Measurements from ENCODE around the gene PIEZO1.

Gene PIEZO1

DNA sequence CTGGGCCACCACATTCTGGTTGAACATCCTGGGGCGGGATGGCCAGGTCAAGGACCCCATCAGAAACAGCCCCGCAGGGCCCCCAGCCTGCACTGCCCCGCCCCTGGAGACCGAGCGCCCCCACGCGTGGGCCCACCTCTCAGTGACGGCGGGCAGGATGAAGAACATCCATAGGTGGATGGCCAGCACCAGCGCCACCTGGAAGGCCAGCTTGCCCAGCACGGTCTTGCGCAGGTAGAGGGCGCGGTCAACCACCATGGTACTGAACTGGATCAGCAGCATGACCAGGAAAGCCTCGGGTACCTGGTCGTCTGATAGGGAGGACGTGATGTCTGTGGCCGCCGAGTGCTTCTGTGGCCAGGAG, 65.1 kb downstream of the PIEZO1 start:
- FAIRE-seq (no peak), DNase-seq (ENCODE audit: insufficient read length, low spot score) (no peak)
- TF ChIP-seq POU2F2 (IDR thresholded peaks at IDR 0.05; ENCODE audit: low read depth, low read length) (no peak), POLR2AphosphoS5 (IDR thresholded peaks at IDR 0.05; ENCODE audit: low read depth, low read length) (no peak), TAF1 (IDR thresholded peaks at IDR 0.05; ENCODE audit: low read depth, low read length) (no peak), SPI1 (IDR thresholded peaks at IDR 0.05; ENCODE audit: low read depth, low read length) (no peak), POLR2A (IDR thresholded peaks at IDR 0.05; ENCODE audit: low read depth, low read length) (no peak), PAX5 (IDR thresholded peaks at IDR 0.05; ENCODE audit: insufficient read depth, low read length, severe bottlenecking) (no peak)

DNA sequence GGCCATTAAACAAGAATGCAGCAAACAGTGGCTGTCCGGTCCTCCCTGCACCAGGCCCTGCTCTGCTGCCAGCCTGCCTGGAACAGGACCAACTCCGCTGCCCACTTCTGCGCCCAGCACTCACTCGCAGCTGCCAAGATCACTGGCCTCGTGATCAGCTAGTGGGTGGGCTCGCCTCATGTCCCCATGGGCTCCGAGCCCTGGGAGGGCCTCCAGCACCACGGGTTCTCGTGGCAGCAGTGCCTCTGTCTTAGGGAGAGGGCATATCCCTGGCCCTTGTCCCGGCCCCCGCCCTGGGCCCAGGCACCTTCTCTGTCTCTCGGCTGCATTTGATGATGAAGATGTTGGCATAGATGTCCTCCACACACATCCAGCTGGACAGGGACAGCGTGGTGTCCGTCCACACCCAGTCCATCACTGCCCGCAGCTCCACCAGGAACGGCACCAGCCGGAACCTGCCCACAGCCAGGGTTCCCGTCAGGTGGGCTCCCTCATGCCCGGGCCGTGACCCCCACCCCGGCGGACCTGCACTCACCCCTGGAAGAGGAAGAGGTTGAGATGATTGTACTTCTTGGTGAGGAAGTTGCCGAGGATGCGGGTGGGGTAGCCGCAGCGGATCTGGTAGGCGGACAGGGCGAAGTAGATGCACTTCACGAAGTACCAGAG, 65.6 kb downstream of the PIEZO1 start:
- no peak for TF ChIP-seq PAX5 (IDR thresholded peaks at IDR 0.05; ENCODE audit: insufficient read depth, low read length, severe bottlenecking)
- no peak for TF ChIP-seq SPI1 (IDR thresholded peaks at IDR 0.05; ENCODE audit: low read depth, low read length)
- TF ChIP-seq POLR2AphosphoS5 (IDR thresholded peaks at IDR 0.05; ENCODE audit: low read depth, low read length), result no peak
- TF ChIP-seq TAF1 (IDR thresholded peaks at IDR 0.05; ENCODE audit: low read depth, low read length), result no peak
- TF ChIP-seq POU2F2 (IDR thresholded peaks at IDR 0.05; ENCODE audit: low read depth, low read length), result no peak
- no peak for TF ChIP-seq POLR2A (IDR thresholded peaks at IDR 0.05; ENCODE audit: low read depth, low read length)
- FAIRE-seq (no peak), DNase-seq (ENCODE audit: insufficient read length, low spot score) (no peak)

DNA sequence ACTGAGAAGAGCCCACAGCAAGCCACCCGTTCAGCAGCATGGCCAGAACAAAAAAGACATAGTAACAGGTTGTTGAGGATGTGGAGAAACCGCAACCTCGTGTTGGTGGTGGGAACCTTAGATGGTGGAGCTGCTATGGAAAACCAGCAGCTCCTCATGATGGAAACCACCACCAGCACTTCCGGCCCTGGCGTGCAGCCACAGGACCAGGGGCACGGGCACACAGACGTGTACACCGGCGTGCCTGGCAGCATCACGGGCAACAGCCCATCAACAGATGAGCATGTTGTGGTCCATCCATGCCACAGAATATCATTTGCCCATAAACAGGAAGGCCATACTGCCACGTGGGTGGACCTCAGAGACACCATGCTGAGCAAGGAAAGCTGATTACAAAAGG, 66.8 kb downstream of the PIEZO1 start:
- DNase-seq (ENCODE audit: insufficient read length, low spot score) (no peak), FAIRE-seq (no peak)
- no peak; the same call in 1 of the 2 replicates for TF ChIP-seq POLR2A (IDR thresholded peaks at IDR 0.05; ENCODE audit: low read depth, low read length)
- no peak for TF ChIP-seq POU2F2 (IDR thresholded peaks at IDR 0.05; ENCODE audit: low read depth, low read length)
- no peak for TF ChIP-seq TAF1 (IDR thresholded peaks at IDR 0.05; ENCODE audit: low read depth, low read length)

DNA sequence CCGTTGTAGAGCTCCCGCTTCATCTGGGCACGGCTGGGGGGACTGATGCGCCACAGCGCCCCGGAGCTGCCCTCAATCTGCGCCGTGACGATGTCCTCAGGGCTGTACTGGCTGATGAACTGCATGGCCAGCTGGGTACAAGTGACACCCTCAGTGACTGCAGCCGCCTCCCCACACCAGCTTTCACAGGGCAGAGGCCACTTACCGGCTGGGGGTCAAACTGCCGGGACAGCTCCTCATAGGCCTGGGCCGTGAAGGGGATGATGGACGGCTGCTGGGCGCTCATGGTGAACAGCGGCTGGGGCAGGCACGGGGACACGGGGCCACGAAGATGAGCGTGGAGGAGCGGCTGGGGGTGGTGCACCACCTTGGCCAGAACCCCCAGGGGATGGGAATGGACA, 68.4 kb downstream of the PIEZO1 start:
- DNase-seq (ENCODE audit: insufficient read length, low spot score) (no peak), FAIRE-seq (no peak)
- TF ChIP-seq PAX5 (IDR thresholded peaks at IDR 0.05; ENCODE audit: insufficient read depth, low read length, severe bottlenecking), result no peak
- no peak for TF ChIP-seq POLR2AphosphoS5 (IDR thresholded peaks at IDR 0.05; ENCODE audit: low read depth, low read length)
- TF ChIP-seq TAF1 (IDR thresholded peaks at IDR 0.05; ENCODE audit: low read depth, low read length), result no peak
- TF ChIP-seq POLR2A (IDR thresholded peaks at IDR 0.05; ENCODE audit: low read depth, low read length), result no peak
- TF ChIP-seq POU2F2 (IDR thresholded peaks at IDR 0.05; ENCODE audit: low read depth, low read length), result no peak
- no peak for TF ChIP-seq SPI1 (IDR thresholded peaks at IDR 0.05; ENCODE audit: low read depth, low read length)

DNA sequence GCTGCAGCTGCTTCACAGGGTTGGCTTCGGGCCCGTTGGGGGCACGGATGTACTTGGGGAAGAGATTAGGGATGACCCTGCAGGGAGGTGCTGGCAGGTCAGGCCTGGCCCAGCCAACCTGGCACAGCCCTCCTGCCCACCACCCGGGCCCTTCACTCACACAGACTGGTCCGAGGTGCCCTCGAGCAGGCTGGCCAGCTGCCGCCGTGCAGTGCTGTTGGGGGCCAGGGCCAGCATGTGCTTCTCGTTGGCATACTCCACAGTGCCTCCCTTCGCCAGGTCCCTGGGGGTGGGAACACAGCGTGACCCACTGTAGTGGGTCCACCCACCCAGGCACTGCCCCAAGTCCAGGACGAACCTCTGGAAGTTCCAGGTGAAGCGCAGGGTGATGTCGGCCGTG, 68.8 kb downstream of the PIEZO1 start:
- TF ChIP-seq PAX5 (IDR thresholded peaks at IDR 0.05; ENCODE audit: insufficient read depth, low read length, severe bottlenecking) (no peak), POLR2A (IDR thresholded peaks at IDR 0.05; ENCODE audit: low read depth, low read length) (no peak), SPI1 (IDR thresholded peaks at IDR 0.05; ENCODE audit: low read depth, low read length) (no peak)
- FAIRE-seq (no peak), DNase-seq (ENCODE audit: insufficient read length, low spot score) (no peak)

DNA sequence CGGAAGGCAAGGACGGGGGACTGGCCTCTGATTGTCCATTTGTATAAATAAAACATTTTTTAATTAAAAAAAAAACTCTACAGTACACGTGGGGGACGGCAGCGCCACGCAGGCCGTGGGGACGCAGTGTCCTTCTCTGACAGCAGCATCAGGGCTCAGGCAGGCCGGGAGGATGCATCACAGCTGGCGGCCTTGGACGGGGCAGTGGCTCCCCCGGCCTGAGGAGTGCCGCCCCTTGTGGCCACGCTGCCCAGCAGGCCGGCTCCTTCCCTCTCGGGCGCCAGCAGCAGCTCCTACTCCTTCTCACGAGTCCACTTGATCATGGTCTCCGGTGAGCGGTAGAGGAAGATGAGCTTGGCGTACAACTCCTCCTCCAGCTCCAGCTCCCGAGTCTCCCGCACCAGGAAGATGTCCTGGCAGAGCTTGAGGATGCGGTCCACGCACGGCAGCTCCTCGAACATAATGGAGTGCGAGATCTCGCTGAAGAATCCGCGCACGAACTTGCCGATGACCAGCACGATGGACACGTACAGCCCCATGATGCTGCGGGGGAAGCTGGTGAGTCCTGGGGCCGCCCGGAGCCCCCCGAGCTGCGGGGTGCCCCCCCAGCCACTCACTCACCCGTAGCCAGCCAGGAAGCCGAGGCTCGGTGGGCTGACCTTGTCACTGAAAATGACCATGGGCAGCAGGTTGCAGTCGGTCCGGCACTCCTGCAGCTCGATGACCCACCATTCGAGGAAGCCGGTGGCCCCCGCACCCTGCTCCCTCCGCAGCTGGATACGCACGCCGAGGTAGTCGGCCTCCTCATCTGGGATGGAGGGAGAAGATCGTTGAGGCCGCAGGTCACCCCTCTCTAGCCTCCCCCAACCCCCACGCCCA, 69.5 kb downstream of the PIEZO1 start:
- no peak for FAIRE-seq
- TF ChIP-seq POLR2AphosphoS5 (IDR thresholded peaks at IDR 0.05; ENCODE audit: low read depth, low read length), result no peak
- TF ChIP-seq SPI1 (IDR thresholded peaks at IDR 0.05; ENCODE audit: low read depth, low read length), result no peak
- TF ChIP-seq POLR2A (IDR thresholded peaks at IDR 0.05; ENCODE audit: low read depth, low read length), result no peak
- no peak for TF ChIP-seq PAX5 (IDR thresholded peaks at IDR 0.05; ENCODE audit: insufficient read depth, low read length, severe bottlenecking)
- no peak for TF ChIP-seq POU2F2 (IDR thresholded peaks at IDR 0.05; ENCODE audit: low read depth, low read length)
- TF ChIP-seq TAF1 (IDR thresholded peaks at IDR 0.05; ENCODE audit: low read depth, low read length), result no peak
- DNase-seq (ENCODE audit: insufficient read length, low spot score), result no peak

DNA sequence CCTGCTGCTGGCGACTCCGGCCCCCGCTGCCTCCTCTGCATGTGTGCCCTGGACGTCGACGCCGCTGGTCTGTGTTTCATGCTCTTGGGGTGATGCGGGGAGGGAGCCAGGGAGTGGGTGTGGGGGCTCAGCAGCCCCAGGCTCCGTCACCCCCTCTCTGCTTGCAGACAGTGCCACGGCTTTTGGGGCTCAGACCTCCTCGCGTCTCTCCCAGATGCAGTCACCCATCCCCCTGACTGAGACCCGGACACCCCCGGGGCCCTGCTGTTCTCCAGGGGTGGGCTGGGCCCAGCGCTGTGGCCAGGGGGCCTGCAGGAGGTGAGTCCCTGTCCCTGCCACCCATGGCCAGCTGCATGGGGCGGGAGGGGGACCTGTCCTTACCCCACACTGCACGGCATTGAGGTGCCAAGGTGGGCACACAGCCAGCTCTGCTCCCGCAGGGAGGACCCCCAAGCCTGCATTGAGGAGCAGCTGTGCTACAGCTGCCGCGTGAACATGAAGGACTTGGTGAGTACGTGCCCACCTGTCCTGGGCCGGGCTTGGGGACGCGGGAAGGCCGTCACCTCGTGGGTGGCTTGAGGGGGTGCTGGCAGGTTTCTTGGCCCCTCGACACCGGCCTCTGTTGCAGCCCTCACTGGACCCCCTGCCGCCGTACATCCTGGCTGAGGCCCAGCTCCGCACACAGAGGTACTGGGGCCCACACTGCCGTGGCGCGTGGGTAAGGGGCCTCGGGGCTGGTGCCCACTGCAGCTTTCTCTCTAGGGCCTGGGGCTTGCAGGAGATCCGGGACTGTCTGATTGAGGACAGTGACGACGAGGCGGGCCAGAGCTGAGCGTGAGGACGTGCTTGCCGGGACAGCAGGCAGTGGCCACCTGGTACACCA, 70.4 kb downstream of the PIEZO1 start:
- FAIRE-seq (no peak), DNase-seq (ENCODE audit: insufficient read length, low spot score) (no peak)
- no peak for TF ChIP-seq PAX5 (IDR thresholded peaks at IDR 0.05; ENCODE audit: insufficient read depth, low read length, severe bottlenecking)
- no peak for TF ChIP-seq TAF1 (IDR thresholded peaks at IDR 0.05; ENCODE audit: low read depth, low read length)
- TF ChIP-seq SPI1 (IDR thresholded peaks at IDR 0.05; ENCODE audit: low read depth, low read length), result no peak
- TF ChIP-seq POLR2AphosphoS5 (IDR thresholded peaks at IDR 0.05; ENCODE audit: low read depth, low read length), result no peak
- TF ChIP-seq POLR2A (IDR thresholded peaks at IDR 0.05; ENCODE audit: low read depth, low read length), result no peak
- TF ChIP-seq POU2F2 (IDR thresholded peaks at IDR 0.05; ENCODE audit: low read depth, low read length), result no peak

DNA sequence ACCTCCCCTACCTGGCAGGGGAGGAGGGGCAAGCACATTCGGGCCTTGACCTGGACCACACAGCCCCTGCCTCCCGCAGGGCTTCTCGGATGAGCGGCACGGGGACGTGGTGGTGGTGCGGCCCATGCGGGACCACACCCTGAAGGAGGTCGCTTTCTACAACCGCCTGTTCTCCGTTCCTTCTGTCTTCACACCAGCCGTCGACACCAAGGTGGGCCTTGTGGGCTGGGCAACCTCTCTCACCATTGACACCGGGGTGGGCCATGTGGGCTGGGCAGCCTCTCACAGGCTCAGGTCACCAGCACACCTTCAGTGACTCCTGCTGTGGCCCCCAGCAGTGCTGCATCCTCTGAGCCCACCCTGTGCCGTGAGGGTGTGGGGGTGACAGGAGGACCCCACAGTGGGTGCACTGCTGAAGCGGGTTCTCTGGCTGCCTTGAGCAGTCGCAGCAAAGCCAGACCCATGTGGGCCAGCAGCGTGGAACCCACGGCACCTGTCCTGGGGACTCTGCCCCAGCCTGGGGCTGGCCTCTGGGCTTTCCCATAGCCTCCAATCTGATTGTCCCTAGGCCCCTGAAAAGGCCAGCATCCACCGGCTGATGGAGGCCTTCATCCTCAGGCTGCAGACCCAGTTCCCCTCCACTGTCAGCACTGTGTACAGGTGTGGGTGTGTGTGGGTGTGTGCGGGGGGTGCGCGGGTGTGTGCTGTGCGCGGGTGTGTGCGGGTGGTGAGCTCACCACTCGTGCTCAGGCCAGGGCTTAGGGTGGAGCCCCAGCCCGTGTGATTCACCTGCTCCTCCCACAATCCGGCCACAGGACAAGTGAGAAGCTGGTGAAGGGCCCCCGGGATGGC, 71.2 kb downstream of the PIEZO1 start:
- no peak for TF ChIP-seq SPI1 (IDR thresholded peaks at IDR 0.05; ENCODE audit: low read depth, low read length)
- DNase-seq (ENCODE audit: insufficient read length, low spot score), result no peak
- FAIRE-seq, result no peak

DNA sequence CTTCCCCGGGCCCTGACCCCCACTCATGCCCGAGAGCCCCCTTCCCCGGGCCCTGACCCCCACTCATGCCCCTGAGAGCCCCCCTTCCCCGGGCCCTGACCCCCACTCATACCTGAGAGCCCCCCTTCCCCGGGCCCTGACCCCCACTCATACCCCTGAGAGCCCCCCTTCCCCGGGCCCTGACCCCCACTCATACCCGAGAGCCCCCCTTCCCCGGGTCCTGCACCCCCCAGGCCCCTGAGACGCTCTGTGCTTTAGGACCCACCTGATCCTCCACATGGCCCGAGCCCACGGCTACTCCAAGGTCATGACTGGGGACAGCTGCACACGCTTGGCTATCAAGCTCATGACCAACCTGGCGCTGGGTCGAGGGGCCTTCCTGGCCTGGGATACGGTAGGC, 72.0 kb downstream of the PIEZO1 start:
- no peak for FAIRE-seq
- TF ChIP-seq POU2F2 (IDR thresholded peaks at IDR 0.05; ENCODE audit: low read depth, low read length) (no peak), SPI1 (IDR thresholded peaks at IDR 0.05; ENCODE audit: low read depth, low read length) (no peak), TAF1 (IDR thresholded peaks at IDR 0.05; ENCODE audit: low read depth, low read length) (no peak), PAX5 (IDR thresholded peaks at IDR 0.05; ENCODE audit: insufficient read depth, low read length, severe bottlenecking) (no peak), POLR2A (IDR thresholded peaks at IDR 0.05; ENCODE audit: low read depth, low read length) (no peak), POLR2AphosphoS5 (IDR thresholded peaks at IDR 0.05; ENCODE audit: low read depth, low read length) (no peak)

More for the DNA sequence above, 72.0 kb downstream of the PIEZO1 start:
- no peak for DNase-seq (ENCODE audit: insufficient read length, low spot score)
